Ecto neural progenitor cell (in vitro differentiated cells): ENCODE results near the gene MRPL54.

Experiments
- DNase-seq: peaks from one replicate; pipeline ENCODE4 v3.0.0-alpha.2; 2018; ENCODE audit warnings: low spot score

The MRPL54 gene

GRCh38 chr19:3762501-3763459 is at the start of gene MRPL54:
Gene MRPL54, plus strand, starts transcription at chr19:3762682. Its CDS starts 19 bp downstream, at chr19:3762701.
- peak; percentile 99 for DNase-seq

GRCh38 chr19:3716147-3716668 is 46.3 kb upstream of the MRPL54 start:
- DNase-seq = no peak

- no peak for DNase-seq
Measured at GRCh38 chr19:3719868-3720267, 42.6 kb upstream of the MRPL54 start.

- no peak for DNase-seq
Measured at GRCh38 chr19:3720349-3720917, 42.0 kb upstream of the MRPL54 start.

GRCh38 chr19:3721131-3721886 is 41.2 kb upstream of the MRPL54 start:
- peak; percentile 97 for DNase-seq

- no peak for DNase-seq
Measured at GRCh38 chr19:3721887-3722442, 40.5 kb upstream of the MRPL54 start.

GRCh38 chr19:3722443-3723109 is 39.9 kb upstream of the MRPL54 start:
- DNase-seq = peak; percentile 73

- DNase-seq = no peak
Measured at GRCh38 chr19:3723110-3723488, 39.4 kb upstream of the MRPL54 start.

- peak; percentile 64 for DNase-seq
Measured at GRCh38 chr19:3723883-3724282, 38.6 kb upstream of the MRPL54 start.

GRCh38 chr19:3725121-3725520 is 37.4 kb upstream of the MRPL54 start:
- no peak for DNase-seq

GRCh38 chr19:3725640-3726310 is 36.7 kb upstream of the MRPL54 start:
- peak; percentile 61 for DNase-seq

- DNase-seq = no peak
Measured at GRCh38 chr19:3730457-3730958, 32.0 kb upstream of the MRPL54 start.

- no peak for DNase-seq
Measured at GRCh38 chr19:3732108-3732507, 30.4 kb upstream of the MRPL54 start.

GRCh38 chr19:3733549-3734309 is 28.8 kb upstream of the MRPL54 start:
- no peak for DNase-seq

- no peak for DNase-seq
Measured at GRCh38 chr19:3734310-3734600, 28.2 kb upstream of the MRPL54 start.

- no peak for DNase-seq
Measured at GRCh38 chr19:3736106-3736724, 26.3 kb upstream of the MRPL54 start.

GRCh38 chr19:3737487-3738205 is 24.8 kb upstream of the MRPL54 start:
- DNase-seq = no peak

- no peak for DNase-seq
Measured at GRCh38 chr19:3738477-3739220, 23.8 kb upstream of the MRPL54 start.
